Measurements from ENCODE around the gene TRAT1.

TRAT1 gene

GRCh38 chr3:108877901-108878300, 55.3 kb downstream of the TRAT1 start:
- H3K4me3 ChIP-seq (ENCODE audit: control insufficient read depth, low read depth, low read length) = no peak overlapping the region
- TF ChIP-seq CTCF (conservative IDR thresholded peaks at IDR 0.05; ENCODE audit: control insufficient read depth, insufficient read depth, low read depth, low read length) = no peak
- DNase-seq (ENCODE audit: low read depth) = no peak

- DNase-seq (ENCODE audit: low read depth) = no peak
- H3K4me3 ChIP-seq (ENCODE audit: control insufficient read depth, low read depth, low read length) = no peak overlapping the region
- TF ChIP-seq CTCF (conservative IDR thresholded peaks at IDR 0.05; ENCODE audit: control insufficient read depth, insufficient read depth, low read depth, low read length) = no peak
These were observed 57.3 kb downstream of the TRAT1 start for GRCh38 chr3:108879915-108880314.

GRCh38 chr3:108882762-108883161, 60.2 kb downstream of the TRAT1 start:
- no peak overlapping the region for H3K4me3 ChIP-seq (ENCODE audit: control insufficient read depth, low read depth, low read length)
- no peak for DNase-seq (ENCODE audit: low read depth)
- no peak for TF ChIP-seq CTCF (conservative IDR thresholded peaks at IDR 0.05; ENCODE audit: control insufficient read depth, insufficient read depth, low read depth, low read length)

GRCh38 chr3:108883373-108883772, 60.8 kb downstream of the TRAT1 start:
- DNase-seq (ENCODE audit: low read depth) = no peak
- no peak for TF ChIP-seq CTCF (conservative IDR thresholded peaks at IDR 0.05; ENCODE audit: control insufficient read depth, insufficient read depth, low read depth, low read length)
- H3K4me3 ChIP-seq (ENCODE audit: control insufficient read depth, low read depth, low read length) = no peak overlapping the region

- no peak overlapping the region for H3K4me3 ChIP-seq (ENCODE audit: control insufficient read depth, low read depth, low read length)
- DNase-seq (ENCODE audit: low read depth) = no peak
- TF ChIP-seq CTCF (conservative IDR thresholded peaks at IDR 0.05; ENCODE audit: control insufficient read depth, insufficient read depth, low read depth, low read length) = no peak
These were observed 64.5 kb downstream of the TRAT1 start for GRCh38 chr3:108887121-108887520.

GRCh38 chr3:108887777-108888176, 65.2 kb downstream of the TRAT1 start:
- no peak for DNase-seq (ENCODE audit: low read depth)
- no peak overlapping the region for H3K4me3 ChIP-seq (ENCODE audit: control insufficient read depth, low read depth, low read length)
- TF ChIP-seq CTCF (conservative IDR thresholded peaks at IDR 0.05; ENCODE audit: control insufficient read depth, insufficient read depth, low read depth, low read length) = no peak

- no peak for TF ChIP-seq CTCF (conservative IDR thresholded peaks at IDR 0.05; ENCODE audit: control insufficient read depth, insufficient read depth, low read depth, low read length)
- DNase-seq (ENCODE audit: low read depth) = no peak
- no peak overlapping the region for H3K4me3 ChIP-seq (ENCODE audit: control insufficient read depth, low read depth, low read length)
These were observed 69.2 kb downstream of the TRAT1 start for GRCh38 chr3:108891833-108892232.

Measured in fibroblast of mammary gland (primary cell).